Body of pancreas (tissue), 4 donors: ENCODE results near the gene SEMA6B. TPM values are rescaled to one million over a fixed set of nuclear protein-coding genes. Genes with fewer than 3 reads are reported as not detected.

Experiments
- ATAC-seq: fragments of 150-250 bp; one replicate; pipeline ENCODE4 v1.9.1; 2016
- DNase-seq, 4 donors: peaks; one replicate each; pipeline ENCODE4 v3.0.0-alpha.2; 2019
- H3K27ac ChIP-seq, 4 donors: fragments of 200-600 bp; sonication (generic); 1 replicate in 3 of 4; 2 replicates in 1 of 4; pipeline versions ENCODE4 v1.5.1 to v1.6.1; 2016 to 2019; ENCODE audit warnings: mild to moderate bottlenecking in 1 of 4, mixed read lengths in 1 of 4, moderate library complexity in 1 of 4
- H3K27me3 ChIP-seq, 2 donors: fragments of 200-600 bp; sonication (generic); one replicate each; pipeline ENCODE4 v1.6.0; 2016; ENCODE audit warnings: mild to moderate bottlenecking in 1 of 2
- H3K36me3 ChIP-seq, 2 donors: fragments of 200-600 bp; sonication (generic); replicated peaks in 1 of 2; 2 replicates each; pipeline ENCODE4 v1.5.1; 2016; ENCODE audit warnings: low read depth in 2 of 2; ENCODE audit not compliant: insufficient read depth in 1 of 2
- H3K4me1 ChIP-seq: fragments of 200-600 bp; sonication (generic); one replicate; pipeline ENCODE4 v1.6.0; 2016
- H3K4me3 ChIP-seq, 2 donors: fragments of 200-600 bp; sonication (generic); 1 replicate in 1 of 2; 2 replicates in 1 of 2; pipeline ENCODE4 v1.5.1; 2016 to 2019
- H3K9me3 ChIP-seq, 3 donors: fragments of 200-600 bp; sonication (generic); 1 replicate in 2 of 3; 2 replicates in 1 of 3; pipeline ENCODE4 v1.5.1; 2016
- POLR2A ChIP-seq, 3 donors: fragments of 450-650 bp; IDR thresholded peaks; one replicate each; pipeline ENCODE4 v1.6.1; 2016; ENCODE audit warnings: antibody characterized with exemption in 3 of 3, mild to moderate bottlenecking in 2 of 3
- WGBS, 2 donors: methylation state at CpG; one replicate each; pipeline ENCODE4 v1.1.5; 2017; 5-methylcytosine and 5-hydroxymethylcytosine counted together
- intact Hi-C: fragments of 100-400 bp; cut with DNase I; formaldehyde crosslinking; loops from one replicate; pipeline ENCODE4 v1.15.1; 2023
- total RNA-seq, 2 donors: library from RNA; depleted of rRNA; stranded (reverse); fragments of >200 nt; gene quantifications; one replicate each; pipeline ENCODE4 v1.1.0, GENCODE V29; 2016
- TF ChIP-seq, protein P1 (sequence below), 7 experiments: fragments of 450-650 bp in 4 of 7; fragments of 200-600 bp in 3 of 7; sonication (generic) in 3 of 7; IDR thresholded peaks; one replicate each; pipeline ENCODE4 v1.5.1; 2016 to 2019; ENCODE audit warnings: antibody characterized with exemption in 7 of 7

The SEMA6B gene
- total RNA-seq, 2 donors from 2014 or later, result 6.0 to 11.5 TPM

DNA sequence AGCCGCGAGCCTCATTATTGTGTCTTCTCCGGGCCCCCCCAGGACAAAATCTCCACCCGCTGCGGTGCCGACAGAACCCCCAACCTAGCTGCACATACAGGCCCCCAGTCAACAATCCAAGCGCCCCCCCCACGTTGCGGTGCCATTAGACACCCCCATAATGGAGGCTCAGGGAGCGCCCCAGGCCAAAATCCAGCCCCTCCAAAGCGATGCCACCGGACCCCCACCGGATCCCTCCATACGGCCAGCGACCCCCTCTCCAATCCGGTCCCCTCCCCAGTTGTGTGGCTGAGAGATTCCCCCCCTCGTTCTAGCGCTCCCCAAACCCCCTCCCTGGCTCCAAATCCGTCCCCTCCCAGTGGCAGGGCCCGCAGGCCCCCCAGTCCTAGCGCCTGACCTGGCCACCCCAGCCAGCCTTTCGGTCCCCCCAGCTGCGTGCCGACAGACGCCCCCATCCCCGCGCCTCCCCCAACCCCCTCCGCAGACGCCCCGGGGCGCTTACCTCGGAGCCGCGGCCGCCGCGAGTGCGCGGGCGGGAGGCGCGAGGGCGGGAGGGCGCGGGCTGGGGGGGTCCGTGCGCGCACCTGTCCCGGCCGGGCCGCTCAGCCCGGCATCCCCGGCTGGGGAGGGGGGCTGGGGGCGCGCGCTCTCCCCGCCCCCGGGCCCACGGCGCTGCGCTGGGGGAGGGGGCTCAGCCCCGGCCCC is 21.6 kb upstream of the SEMA6B start:
- no peak for TF ChIP-seq POLR2A (IDR thresholded peaks at IDR 0.05)
- TF ChIP-seq, protein P1, sequence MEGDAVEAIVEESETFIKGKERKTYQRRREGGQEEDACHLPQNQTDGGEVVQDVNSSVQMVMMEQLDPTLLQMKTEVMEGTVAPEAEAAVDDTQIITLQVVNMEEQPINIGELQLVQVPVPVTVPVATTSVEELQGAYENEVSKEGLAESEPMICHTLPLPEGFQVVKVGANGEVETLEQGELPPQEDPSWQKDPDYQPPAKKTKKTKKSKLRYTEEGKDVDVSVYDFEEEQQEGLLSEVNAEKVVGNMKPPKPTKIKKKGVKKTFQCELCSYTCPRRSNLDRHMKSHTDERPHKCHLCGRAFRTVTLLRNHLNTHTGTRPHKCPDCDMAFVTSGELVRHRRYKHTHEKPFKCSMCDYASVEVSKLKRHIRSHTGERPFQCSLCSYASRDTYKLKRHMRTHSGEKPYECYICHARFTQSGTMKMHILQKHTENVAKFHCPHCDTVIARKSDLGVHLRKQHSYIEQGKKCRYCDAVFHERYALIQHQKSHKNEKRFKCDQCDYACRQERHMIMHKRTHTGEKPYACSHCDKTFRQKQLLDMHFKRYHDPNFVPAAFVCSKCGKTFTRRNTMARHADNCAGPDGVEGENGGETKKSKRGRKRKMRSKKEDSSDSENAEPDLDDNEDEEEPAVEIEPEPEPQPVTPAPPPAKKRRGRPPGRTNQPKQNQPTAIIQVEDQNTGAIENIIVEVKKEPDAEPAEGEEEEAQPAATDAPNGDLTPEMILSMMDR (IDR thresholded peaks at IDR 0.05), result no peak
- Histone ChIP-seq H3K27ac (no peak overlapping the region), H3K36me3 (no peaks in the 10 kb centered on the region), H3K9me3 (no peaks in the 10 kb centered on the region), H3K4me1 (peaks cover 16% of the 10 kb centered on the region), H3K27me3 (peaks cover 0 to 20% of the 10 kb centered on the region in 2 donors), H3K4me3 (no peak overlapping the region)
- DNase-seq, result no peak
- 0 to 2% methylated on average over 2 to 22 of the region's 62 CpGs for WGBS, 2 donors
- no peak for ATAC-seq
- intact Hi-C loops, result no loop called here

DNA sequence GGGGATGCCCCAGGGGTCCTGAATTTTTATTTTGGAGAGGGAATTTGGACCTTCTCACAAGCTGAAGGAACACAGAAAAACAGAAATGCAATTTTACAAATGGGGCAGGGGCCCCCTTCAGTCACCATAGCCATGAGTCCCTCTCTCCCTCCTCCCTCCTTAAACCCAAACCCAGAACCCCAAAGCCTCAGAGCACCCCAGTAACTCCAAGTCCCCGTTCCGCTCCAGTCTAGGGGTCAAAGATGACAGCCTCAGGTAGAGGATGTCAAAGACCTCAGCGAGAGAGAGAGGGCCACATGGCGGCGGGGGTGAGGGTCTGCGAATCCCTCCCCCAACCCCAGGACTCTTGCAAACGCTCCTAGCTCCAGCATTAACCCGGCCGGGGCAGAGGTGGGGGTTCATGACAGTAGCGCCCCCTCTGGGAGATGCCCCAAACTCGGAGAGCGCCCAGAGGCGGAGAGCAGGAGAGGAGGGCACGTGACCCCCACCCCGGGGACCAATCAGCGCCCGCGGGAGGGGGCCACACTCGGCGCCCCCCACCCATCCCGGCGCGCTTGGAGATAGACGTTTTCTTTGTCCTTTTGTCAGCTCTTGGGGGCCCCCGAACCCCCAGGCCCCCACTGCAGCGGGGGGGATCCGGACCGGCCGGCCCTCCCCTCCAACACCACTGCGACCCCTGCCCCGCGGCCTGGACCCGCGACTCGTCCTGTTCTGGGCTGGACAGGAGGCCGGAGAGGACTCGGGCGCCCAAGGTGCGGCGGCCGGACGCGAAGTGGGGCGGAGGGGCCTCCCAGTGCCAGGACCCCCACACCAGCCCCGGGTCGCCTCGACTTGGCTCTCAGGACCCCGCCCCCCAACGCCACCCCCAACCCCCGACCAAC is 20.8 kb upstream of the SEMA6B start:
- Histone ChIP-seq H3K27me3 (peaks cover 0 to 23% of the 10 kb centered on the region in 2 donors), H3K27ac (no peak overlapping the region), H3K4me1 (peaks cover 16% of the 10 kb centered on the region), H3K36me3 (no peaks in the 10 kb centered on the region), H3K4me3 (no peak overlapping the region), H3K9me3 (no peaks in the 10 kb centered on the region)
- intact Hi-C loops, result no loop called here
- WGBS, 2 donors, result 6% methylated on average over 16 to 41 of the region's 50 CpGs
- ATAC-seq (no peak), DNase-seq (no peak)
- TF ChIP-seq POLR2A (IDR thresholded peaks at IDR 0.05), result no peak
- TF ChIP-seq, protein P1 (IDR thresholded peaks at IDR 0.05), result no peak

DNA sequence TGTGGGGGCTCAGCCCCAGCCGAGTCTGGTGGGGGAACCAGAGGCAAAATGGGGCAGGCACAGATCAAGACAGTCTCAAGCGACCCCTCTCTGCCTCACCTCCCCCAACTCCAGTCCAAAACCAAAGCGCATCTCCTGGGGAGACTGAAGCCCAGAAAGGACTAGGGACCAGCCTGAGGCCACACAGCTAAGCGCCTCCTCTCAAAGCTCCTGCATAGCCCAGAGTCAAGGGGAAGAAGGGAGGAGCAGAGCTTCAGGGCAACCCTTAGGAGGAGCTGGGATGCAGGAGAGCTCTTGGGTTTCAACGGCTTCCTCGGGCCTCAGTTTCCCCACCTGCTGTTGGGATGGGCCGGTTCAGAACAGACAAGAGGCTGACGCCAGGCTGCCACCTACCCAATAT is 19.9 kb upstream of the SEMA6B start:
- Histone ChIP-seq H3K4me3 (no peak overlapping the region), H3K9me3 (no peaks in the 10 kb centered on the region), H3K27ac (no peak overlapping the region), H3K27me3 (peaks cover 0 to 16% of the 10 kb centered on the region in 2 donors), H3K4me1 (peaks cover 10% of the 10 kb centered on the region), H3K36me3 (no peaks in the 10 kb centered on the region)
- WGBS, 2 donors, result 64 to 67% methylated on average over 4 to 7 of the region's 8 CpGs
- TF ChIP-seq, protein P1 (IDR thresholded peaks at IDR 0.05), result no peak
- TF ChIP-seq POLR2A (IDR thresholded peaks at IDR 0.05), result no peak
- DNase-seq (no peak), ATAC-seq (no peak)
- intact Hi-C loops, result loop anchor here (10.0 kb wide), 1 partner anchor 55 kb away; the partner anchor contains the start of gene TNFAIP8L1

DNA sequence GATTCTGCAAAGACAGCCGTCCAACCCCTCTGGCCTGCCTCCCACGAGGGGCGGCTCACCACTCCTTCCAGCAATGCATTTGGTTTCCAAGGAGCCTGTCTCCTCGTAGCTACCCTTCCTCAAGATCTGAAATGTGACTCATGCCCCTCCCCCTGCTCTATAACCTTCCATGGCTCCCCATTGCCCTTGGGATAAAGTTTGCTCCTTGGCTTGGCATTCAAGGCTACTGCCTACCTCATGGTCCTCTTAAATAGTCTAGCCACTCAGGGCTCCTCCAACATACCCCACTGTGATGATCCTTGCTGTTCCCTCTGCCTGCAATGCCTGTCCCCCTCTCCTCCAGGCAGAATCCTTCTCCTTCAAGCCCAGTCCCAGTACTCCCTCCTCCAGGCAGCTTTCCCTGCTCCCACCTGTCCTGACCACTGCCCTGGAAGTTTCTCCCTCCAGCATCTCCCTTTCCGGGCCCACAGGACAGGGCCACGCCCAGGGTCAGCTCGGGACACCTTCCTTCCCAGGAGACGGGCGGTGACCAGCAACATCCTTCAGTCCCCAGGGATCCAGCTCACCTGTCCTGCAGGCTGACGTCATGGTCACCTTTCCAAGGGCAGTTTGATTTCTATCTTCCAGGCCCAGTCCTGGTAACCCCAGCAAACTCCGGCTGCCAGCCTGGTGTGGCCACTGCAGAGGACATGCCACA is 19.2 kb upstream of the SEMA6B start:
- WGBS, 2 donors, result 62 to 63% methylated on average over 10 to 11 of the region's 11 CpGs
- no peak for TF ChIP-seq POLR2A (IDR thresholded peaks at IDR 0.05)
- TF ChIP-seq, protein P1 (IDR thresholded peaks at IDR 0.05), result no peak
- H3K4me1 ChIP-seq, result peaks cover 4% of the 10 kb centered on the region
- H3K4me3 ChIP-seq, result no peak overlapping the region
- H3K27me3 ChIP-seq, result peaks cover 0 to 16% of the 10 kb centered on the region in 2 donors
- H3K27ac ChIP-seq, result no peak overlapping the region
- H3K9me3 ChIP-seq, result no peaks in the 10 kb centered on the region
- H3K36me3 ChIP-seq, result no peaks in the 10 kb centered on the region
- intact Hi-C loops, result loop anchor here (10.0 kb wide), 1 partner anchor 56 kb away; the partner anchor contains the start of gene TNFAIP8L1
- DNase-seq, result no peak
- no peak for ATAC-seq
